ENCODE data around the gene RGS18.
"Not testable (repeated sequence)": the region's sequence is repeated elsewhere in the genome, so short reads cannot be mapped to it uniquely, and the experiment has no call there.

The RGS18 gene

GRCh38 chr1:192158181-192158580 is at the start of gene RGS18:
TSS of gene RGS18 (plus strand) at chr1:192158462. CDS start at chr1:192158638, 176 bp downstream.
- DNase-seq (ENCODE audit: low read depth): no peak

- DNase-seq (ENCODE audit: low read depth): no peak
Measured at GRCh38 chr1:192109576-192109975, 48.7 kb upstream of the RGS18 start.

- no peak for DNase-seq (ENCODE audit: low read depth)
Measured at GRCh38 chr1:192115000-192115399, 43.3 kb upstream of the RGS18 start.

GRCh38 chr1:192118881-192119405 is 39.3 kb upstream of the RGS18 start:
- no peak for DNase-seq (ENCODE audit: low read depth)

GRCh38 chr1:192119701-192120100 is 38.6 kb upstream of the RGS18 start:
- no peak for DNase-seq (ENCODE audit: low read depth)

- DNase-seq (ENCODE audit: low read depth): no peak
Measured at GRCh38 chr1:192122668-192123067, 35.6 kb upstream of the RGS18 start.

- no peak for DNase-seq (ENCODE audit: low read depth)
Measured at GRCh38 chr1:192123212-192123611, 35.0 kb upstream of the RGS18 start.

- no peak for DNase-seq (ENCODE audit: low read depth)
Measured at GRCh38 chr1:192126030-192126619, 32.1 kb upstream of the RGS18 start.

- no peak for DNase-seq (ENCODE audit: low read depth)
Measured at GRCh38 chr1:192130175-192130574, 28.1 kb upstream of the RGS18 start.

- not testable (repeated sequence) for DNase-seq (ENCODE audit: low read depth)
Measured at GRCh38 chr1:192130865-192131264, 27.4 kb upstream of the RGS18 start.

- DNase-seq (ENCODE audit: low read depth): no peak
Measured at GRCh38 chr1:192131914-192132313, 26.3 kb upstream of the RGS18 start.

GRCh38 chr1:192133350-192133926 is 24.8 kb upstream of the RGS18 start:
- no peak for DNase-seq (ENCODE audit: low read depth)

- no peak for DNase-seq (ENCODE audit: low read depth)
Measured at GRCh38 chr1:192140382-192140781, 17.9 kb upstream of the RGS18 start.

- DNase-seq (ENCODE audit: low read depth): no peak
Measured at GRCh38 chr1:192147221-192147620, 11.0 kb upstream of the RGS18 start.

GRCh38 chr1:192147696-192148095 is 10.6 kb upstream of the RGS18 start:
- DNase-seq (ENCODE audit: low read depth): no peak

GRCh38 chr1:192151176-192151575 is 7.1 kb upstream of the RGS18 start:
- DNase-seq (ENCODE audit: low read depth): no peak

- DNase-seq (ENCODE audit: low read depth): no peak
Measured at GRCh38 chr1:192153276-192153675, 5.0 kb upstream of the RGS18 start.

- no peak for DNase-seq (ENCODE audit: low read depth)
Measured at GRCh38 chr1:192157067-192157466, 1.2 kb upstream of the RGS18 start.

- DNase-seq (ENCODE audit: low read depth): no peak
Measured at GRCh38 chr1:192159014-192159413, 752 bp downstream of the RGS18 start.

- no peak for DNase-seq (ENCODE audit: low read depth)
Measured at GRCh38 chr1:192159781-192160180, 1.5 kb downstream of the RGS18 start.

GRCh38 chr1:192160196-192160595 is 1.9 kb downstream of the RGS18 start:
- no peak for DNase-seq (ENCODE audit: low read depth)

- no peak for DNase-seq (ENCODE audit: low read depth)
Measured at GRCh38 chr1:192161976-192162375, 3.7 kb downstream of the RGS18 start.

- no peak for DNase-seq (ENCODE audit: low read depth)
Measured at GRCh38 chr1:192162376-192162775, 4.1 kb downstream of the RGS18 start.

GRCh38 chr1:192165002-192165401 is 6.7 kb downstream of the RGS18 start:
- DNase-seq (ENCODE audit: low read depth): not testable (repeated sequence)
